Inflammatory macrophage treated with lipopolysaccharide for 1 hour (primary cell): ENCODE measurements around the gene ACBD3.

Source experiments
- DNase-seq, 2 donors: peaks; one replicate each; pipeline ENCODE4 v3.0.0-alpha.2; 2020 to 2022

The ACBD3 gene

GRCh38 chr1:226109829-226110248 is 76.7 kb downstream of the ACBD3 start:
- peak; percentile 82 to 88 for DNase-seq

- DNase-seq, result peak; percentile 71 to 82
Observed at GRCh38 chr1:226108935-226109828, 77.4 kb downstream of the ACBD3 start.

- DNase-seq, result no peak
Observed at GRCh38 chr1:226107471-226108460, 78.8 kb downstream of the ACBD3 start.

DNA sequence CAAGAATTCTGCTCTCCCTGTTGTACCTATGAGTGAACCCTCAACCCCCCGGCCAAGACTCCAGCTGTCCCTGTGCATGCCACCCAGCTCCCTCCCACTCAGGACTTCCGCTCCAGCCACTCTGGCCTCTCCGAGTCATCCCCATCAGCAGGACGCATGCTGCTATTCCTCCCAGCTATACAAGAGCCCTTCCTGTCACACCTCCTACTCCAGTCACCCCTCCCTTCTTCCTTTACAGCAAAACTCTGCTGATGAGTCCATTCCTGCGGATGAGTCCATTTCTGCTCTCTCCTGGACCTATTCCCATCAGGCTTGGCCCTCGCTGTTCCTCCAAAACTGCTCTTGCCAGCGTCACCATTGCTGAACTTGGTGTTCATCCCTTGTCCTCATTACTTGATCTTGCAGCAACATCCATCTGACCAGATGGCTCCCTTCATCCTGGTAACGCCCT is 81.8 kb downstream of the ACBD3 start:
- DNase-seq, result no peak

- peak; percentile 60 to 75 for DNase-seq
Observed at GRCh38 chr1:226100436-226101391, 85.8 kb downstream of the ACBD3 start.

GRCh38 chr1:226098870-226099835 is 87.4 kb downstream of the ACBD3 start:
- peak; percentile 77 to 96 for DNase-seq

- peak; percentile 56 to 85 for DNase-seq
Observed at GRCh38 chr1:226097866-226098625, 88.5 kb downstream of the ACBD3 start.

DNA sequence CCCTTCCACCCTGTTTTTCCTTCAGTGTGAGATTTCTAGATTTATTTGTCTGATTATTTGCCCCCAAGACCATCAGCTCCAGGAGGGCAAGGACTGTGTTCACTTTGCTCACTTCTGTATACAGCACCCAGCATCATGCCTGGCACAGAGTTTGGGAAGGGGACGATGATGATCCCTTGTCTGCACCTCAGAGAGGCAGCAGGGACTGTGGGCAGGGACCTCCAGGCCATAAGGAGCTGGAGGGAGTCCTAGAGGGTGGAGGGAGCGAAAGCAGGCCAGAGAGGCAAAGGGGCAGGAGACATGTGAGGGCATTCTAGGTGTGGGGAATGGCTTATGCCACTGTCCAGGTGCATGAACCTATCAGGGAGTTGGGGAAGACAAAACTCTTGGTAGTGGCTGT is 91.3 kb downstream of the ACBD3 start:
- DNase-seq, result no peak
